Nephron progenitor cell (in vitro differentiated cells): ENCODE data around the gene PCED1A.
A peak's percentile ranks its signal among the peaks of the same experiment; 100 is the strongest.

Experiments used
- DNase-seq: peaks from one replicate; pipeline ENCODE4 v3.0.0; 2021
- H3K27ac Mint-ChIP-seq: 2 replicates; pipeline ENCODE4 v1.8.0; 2021; ENCODE audit warnings: mild to moderate bottlenecking, moderate library complexity, mixed read lengths
- H3K27me3 Mint-ChIP-seq: 2 replicates; pipeline ENCODE4 v1.8.0; 2021; ENCODE audit warnings: mild to moderate bottlenecking, low read depth, mixed read lengths; ENCODE audit not compliant: poor library complexity
- H3K36me3 Mint-ChIP-seq: 2 replicates; pipeline ENCODE4 v1.8.0; 2021; ENCODE audit warnings: low read depth, mixed read lengths
- H3K4me1 Mint-ChIP-seq: 2 replicates; pipeline ENCODE4 v1.8.0; 2021; ENCODE audit warnings: mixed read lengths
- H3K4me3 Mint-ChIP-seq: 2 replicates; pipeline ENCODE4 v1.8.0; 2021; ENCODE audit warnings: mild to moderate bottlenecking, moderate library complexity, mixed read lengths
- H3K9me3 Mint-ChIP-seq: 2 replicates; pipeline ENCODE4 v1.8.0; 2021; ENCODE audit warnings: mild to moderate bottlenecking, moderate library complexity, mixed read lengths
- TF ChIP-seq, protein P1 (sequence below): fragments of 200-600 bp; sonication (generic); IDR thresholded peaks from 2 replicates; pipeline ENCODE4 v1.5.0; 2021; ENCODE audit warnings: antibody characterized with exemption

Gene PCED1A

DNA sequence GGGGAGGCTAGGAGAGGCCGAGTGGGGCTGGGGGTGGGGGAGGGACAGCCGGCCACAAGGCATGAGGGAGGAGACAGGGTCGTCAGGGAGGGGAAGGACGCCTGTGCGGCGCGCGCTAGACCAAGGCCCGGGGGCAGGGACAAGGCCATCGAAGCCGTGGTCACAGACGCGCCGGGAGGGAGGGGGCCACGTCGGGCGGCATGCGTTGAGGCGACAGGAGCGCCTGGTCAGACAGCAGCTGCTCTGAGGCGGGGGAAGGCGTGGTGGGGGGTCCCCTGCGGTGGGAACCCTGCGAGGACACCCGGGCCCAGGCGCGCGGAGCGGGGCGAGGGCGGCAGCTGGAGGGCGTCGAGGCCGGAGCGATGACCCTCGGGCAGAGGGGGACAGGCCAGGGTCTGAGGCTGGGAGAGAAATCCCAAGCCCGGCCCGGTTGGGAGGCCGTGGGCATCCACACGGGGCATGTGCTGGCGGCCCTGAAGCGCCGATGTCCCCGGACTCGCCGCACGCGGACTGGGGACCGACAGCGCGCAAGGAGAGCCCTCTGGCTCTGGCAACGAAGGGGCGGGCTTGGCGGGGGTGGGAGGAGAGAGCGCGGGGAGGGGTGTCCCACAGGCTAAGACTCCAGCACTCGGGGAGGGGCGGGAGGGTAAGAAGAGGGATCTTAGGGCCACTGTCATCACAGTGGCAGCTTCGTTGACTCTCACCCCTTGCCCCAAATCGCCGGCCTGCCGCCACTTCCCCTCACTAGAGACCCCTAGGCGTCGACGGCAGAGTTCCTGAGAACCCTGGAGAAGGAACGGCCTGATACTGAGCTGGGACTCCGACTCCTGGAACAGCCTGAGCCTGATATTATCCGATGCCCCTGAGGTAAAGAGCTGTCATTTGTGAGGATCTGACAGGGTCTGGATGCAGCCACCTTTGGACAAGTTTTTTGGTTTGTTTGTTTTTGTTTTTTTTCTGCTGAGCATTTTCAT, 19.3 kb downstream of the PCED1A start:
- DNase-seq, result peak; percentile 54
- Mint-ChIP-seq H3K4me1 (peaks cover 33% of the 10 kb centered on the region), H3K27ac (no peak overlapping the region), H3K4me3 (peak overlapping the region; percentile 51), H3K36me3 (no peaks in the 10 kb centered on the region), H3K9me3 (no peaks in the 10 kb centered on the region), H3K27me3 (peaks cover 36% of the 10 kb centered on the region)
- TF ChIP-seq, protein P1, sequence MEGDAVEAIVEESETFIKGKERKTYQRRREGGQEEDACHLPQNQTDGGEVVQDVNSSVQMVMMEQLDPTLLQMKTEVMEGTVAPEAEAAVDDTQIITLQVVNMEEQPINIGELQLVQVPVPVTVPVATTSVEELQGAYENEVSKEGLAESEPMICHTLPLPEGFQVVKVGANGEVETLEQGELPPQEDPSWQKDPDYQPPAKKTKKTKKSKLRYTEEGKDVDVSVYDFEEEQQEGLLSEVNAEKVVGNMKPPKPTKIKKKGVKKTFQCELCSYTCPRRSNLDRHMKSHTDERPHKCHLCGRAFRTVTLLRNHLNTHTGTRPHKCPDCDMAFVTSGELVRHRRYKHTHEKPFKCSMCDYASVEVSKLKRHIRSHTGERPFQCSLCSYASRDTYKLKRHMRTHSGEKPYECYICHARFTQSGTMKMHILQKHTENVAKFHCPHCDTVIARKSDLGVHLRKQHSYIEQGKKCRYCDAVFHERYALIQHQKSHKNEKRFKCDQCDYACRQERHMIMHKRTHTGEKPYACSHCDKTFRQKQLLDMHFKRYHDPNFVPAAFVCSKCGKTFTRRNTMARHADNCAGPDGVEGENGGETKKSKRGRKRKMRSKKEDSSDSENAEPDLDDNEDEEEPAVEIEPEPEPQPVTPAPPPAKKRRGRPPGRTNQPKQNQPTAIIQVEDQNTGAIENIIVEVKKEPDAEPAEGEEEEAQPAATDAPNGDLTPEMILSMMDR, result no peak

DNA sequence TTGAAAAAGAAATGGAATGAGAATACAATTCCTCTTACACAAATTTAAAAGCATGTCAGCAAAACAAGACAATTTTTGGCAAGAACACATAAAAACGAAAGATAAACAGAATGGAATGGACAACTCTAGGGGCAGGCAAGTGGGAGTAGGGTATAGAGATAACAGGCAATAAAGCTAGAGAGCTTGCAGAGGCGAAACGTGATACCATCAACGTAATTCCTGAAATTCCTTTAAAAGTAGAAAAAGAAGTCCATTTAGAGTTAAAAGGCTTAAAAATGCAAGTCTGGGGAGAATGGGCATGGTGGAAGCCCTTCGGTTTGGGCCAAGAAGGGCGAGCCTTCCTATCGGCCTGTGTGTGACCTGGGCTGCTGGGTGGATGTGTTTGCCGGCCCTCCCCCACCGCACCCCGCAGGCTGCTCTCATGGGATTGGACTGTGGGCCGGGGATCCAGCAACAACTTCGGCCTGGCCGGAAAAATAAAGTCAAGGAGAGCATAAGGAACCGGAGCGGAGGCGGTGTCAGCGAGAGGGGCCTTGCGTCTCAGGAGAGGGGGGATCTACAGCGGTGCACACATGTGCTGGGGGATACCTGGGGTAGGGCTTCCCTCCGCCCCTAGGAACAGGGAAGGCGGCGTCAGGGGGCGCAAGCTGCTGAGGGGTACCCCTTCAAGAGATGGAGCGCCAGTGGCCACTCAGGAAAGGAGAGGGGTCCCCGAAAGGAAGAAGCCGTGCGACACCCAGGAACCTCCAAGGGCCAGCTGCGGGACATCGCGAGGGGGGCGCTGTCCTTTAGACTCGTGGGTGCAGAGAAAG, 20.2 kb downstream of the PCED1A start:
- DNase-seq, result peak; percentile 53
- peaks cover 30% of the 10 kb centered on the region for H3K27me3 Mint-ChIP-seq

DNA sequence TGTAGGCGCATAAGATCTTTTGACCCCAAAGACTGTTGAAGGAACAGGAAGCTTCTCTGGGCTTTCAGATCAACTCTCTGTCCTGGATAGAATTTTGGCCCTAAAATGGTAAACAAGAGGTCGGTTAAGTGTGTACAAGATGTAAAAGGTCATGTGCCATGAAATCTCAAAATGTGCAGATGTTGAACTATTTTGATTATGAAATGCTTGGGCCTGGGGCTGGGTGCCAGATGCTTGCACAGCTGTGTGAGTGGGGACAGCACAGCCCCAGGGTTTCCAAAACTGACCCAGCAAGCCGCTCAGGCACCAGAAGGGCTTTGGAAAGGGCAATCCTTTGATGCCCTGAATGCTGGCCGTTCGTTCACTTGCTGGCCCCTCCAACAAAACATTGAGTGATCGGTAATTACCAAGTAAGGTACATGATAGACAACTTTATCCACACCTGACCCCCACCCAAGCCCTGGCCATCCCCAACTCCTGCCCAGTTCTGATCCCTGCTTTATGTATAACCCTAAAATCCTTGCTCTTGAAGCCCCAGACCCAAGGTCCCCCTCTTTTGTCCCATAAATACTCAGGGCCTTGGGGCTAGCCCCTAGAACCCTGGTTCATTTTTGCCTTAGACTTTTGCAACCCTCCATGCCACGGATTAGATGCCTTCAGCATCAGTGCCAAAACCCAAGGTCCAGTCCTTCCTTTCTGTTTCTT, 22.4 kb downstream of the PCED1A start:
- Mint-ChIP-seq H3K27ac (no peak overlapping the region), H3K9me3 (peaks cover 7% of the 10 kb centered on the region), H3K4me3 (no peak overlapping the region), H3K27me3 (peaks cover 37% of the 10 kb centered on the region), H3K36me3 (no peaks in the 10 kb centered on the region), H3K4me1 (peaks cover 43% of the 10 kb centered on the region)
- DNase-seq, result no peak
- TF ChIP-seq, protein P1, result no peak

More for the DNA sequence above, 20.2 kb downstream of the PCED1A start:
- TF ChIP-seq, protein P1, result no peak
- no peaks in the 10 kb centered on the region for H3K36me3 Mint-ChIP-seq
- peaks cover 26% of the 10 kb centered on the region for H3K4me1 Mint-ChIP-seq
- H3K27ac Mint-ChIP-seq, result peak overlapping the region; percentile 86
- peak overlapping the region; percentile 26 for H3K4me3 Mint-ChIP-seq
- H3K9me3 Mint-ChIP-seq, result no peaks in the 10 kb centered on the region

DNA sequence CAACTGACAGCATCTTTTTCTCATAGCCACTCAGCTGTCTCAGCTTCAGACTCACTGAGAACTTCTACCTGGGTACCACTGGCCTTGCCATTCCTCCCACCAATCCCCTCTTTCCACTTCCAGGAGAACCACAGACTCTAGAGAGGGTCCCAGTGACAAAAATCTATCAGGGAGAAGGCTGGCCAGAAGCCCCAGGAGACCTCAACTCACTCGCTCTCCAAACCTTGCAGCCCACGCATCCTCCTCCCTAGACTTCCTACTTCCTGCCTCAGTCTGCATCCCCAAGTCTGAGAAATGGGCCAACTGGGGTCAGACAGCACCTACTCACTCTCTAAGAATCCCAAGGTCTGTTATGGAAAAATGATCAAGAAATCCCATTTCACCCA, 23.1 kb downstream of the PCED1A start:
- peaks cover 43% of the 10 kb centered on the region for H3K4me1 Mint-ChIP-seq
- H3K4me3 Mint-ChIP-seq, result no peak overlapping the region
- no peak for DNase-seq
- H3K27ac Mint-ChIP-seq, result no peak overlapping the region
- peaks cover 3% of the 10 kb centered on the region for H3K36me3 Mint-ChIP-seq
- peaks cover 13% of the 10 kb centered on the region for H3K9me3 Mint-ChIP-seq
- H3K27me3 Mint-ChIP-seq, result peaks cover 38% of the 10 kb centered on the region
- TF ChIP-seq, protein P1, result no peak

DNA sequence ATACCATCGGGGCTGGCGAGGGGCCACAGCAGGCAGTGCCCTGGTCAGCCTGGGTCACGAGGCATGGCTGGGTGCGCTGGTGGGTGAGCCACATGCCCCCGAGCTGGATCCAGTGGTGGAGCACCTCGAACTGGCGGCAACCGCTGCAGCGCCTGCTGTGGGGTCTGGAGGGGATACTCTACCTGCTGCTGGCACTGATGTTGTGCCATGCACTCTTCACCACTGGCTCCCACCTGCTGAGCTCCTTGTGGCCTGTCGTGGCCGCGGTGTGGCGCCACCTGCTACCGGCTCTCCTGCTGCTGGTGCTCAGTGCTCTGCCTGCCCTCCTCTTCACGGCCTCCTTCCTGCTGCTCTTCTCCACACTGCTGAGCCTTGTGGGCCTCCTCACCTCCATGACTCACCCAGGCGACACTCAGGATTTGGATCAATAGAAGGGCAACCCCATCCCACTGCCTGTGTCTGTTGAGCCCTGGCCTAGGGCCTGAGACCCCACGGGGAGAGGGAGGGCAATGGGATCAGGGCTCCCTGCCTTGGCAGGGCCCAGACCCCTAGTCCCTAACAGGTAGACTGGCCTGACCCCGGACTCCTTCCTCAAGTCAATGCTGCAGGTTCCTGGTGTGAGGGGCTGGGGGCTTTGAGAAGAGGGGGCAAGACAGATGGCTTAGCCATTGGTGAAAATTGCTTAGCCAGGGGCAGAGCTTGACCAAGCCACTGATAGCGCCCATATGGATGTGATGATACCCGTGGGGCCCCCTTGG, 23.7 kb downstream of the PCED1A start:
- Mint-ChIP-seq H3K4me1 (peaks cover 39% of the 10 kb centered on the region), H3K27ac (peak overlapping the region; percentile 86), H3K27me3 (peaks cover 35% of the 10 kb centered on the region), H3K4me3 (no peak overlapping the region), H3K9me3 (peaks cover 19% of the 10 kb centered on the region), H3K36me3 (peaks cover 9% of the 10 kb centered on the region)
- TF ChIP-seq, protein P1, result no peak
- no peak for DNase-seq
